ENCODE data around the gene APOA4. TPM values are rescaled to one million over a fixed set of nuclear protein-coding genes. Genes with fewer than 3 reads are reported as not detected.

The APOA4 gene
- total RNA-seq, 4 donors from 2014 or later = 2.6 to 3.5 TPM; not detected in 2

- H3K36me3 ChIP-seq = no peaks in the 10 kb centered on the region
- no peak overlapping the region for H3K4me3 ChIP-seq
- no peak for TF ChIP-seq POLR2A (IDR thresholded peaks at IDR 0.05)
- no peak for TF ChIP-seq CTCF (IDR thresholded peaks at IDR 0.05 in 4 of 5, conservative IDR thresholded peaks at IDR 0.05 in 1 of 5)
- in situ Hi-C loops (cut with MboI; ENCODE audit: low sequenced_read_pairs in 4 of 4) (loop anchor here in 2 of 4 donors (10.0 kb wide), 1 partner anchor 306 kb away; no protein-coding TSS in a partner anchor), intact Hi-C loops (cut with DNase I; ENCODE audit: low total_unique reads) (no loop called here)
- H3K27me3 ChIP-seq = no peaks in the 10 kb centered on the region
- ATAC-seq (no peak), DNase-seq (no peak)
- no peaks in the 10 kb centered on the region for H3K4me1 ChIP-seq
- no peaks in the 10 kb centered on the region for H3K9me3 ChIP-seq
- no peak overlapping the region for H3K27ac ChIP-seq
Observed at GRCh38 chr11:116798368-116798767, 24.7 kb downstream of the APOA4 start.

- H3K4me3 ChIP-seq = no peak overlapping the region
- H3K27me3 ChIP-seq = no peaks in the 10 kb centered on the region
- ATAC-seq = no peak
- H3K4me1 ChIP-seq = no peaks in the 10 kb centered on the region
- DNase-seq = no peak
- in situ Hi-C loops (cut with MboI; ENCODE audit: low sequenced_read_pairs in 4 of 4) (loop anchor here in 2 of 4 donors (10.0 kb wide), 1 partner anchor 307 kb away; no protein-coding TSS in a partner anchor), intact Hi-C loops (cut with DNase I; ENCODE audit: low total_unique reads) (no loop called here)
- no peaks in the 10 kb centered on the region for H3K36me3 ChIP-seq
- H3K27ac ChIP-seq = no peak overlapping the region
- no peaks in the 10 kb centered on the region for H3K9me3 ChIP-seq
- TF ChIP-seq POLR2A (IDR thresholded peaks at IDR 0.05) (no peak), CTCF (IDR thresholded peaks at IDR 0.05 in 4 of 5, conservative IDR thresholded peaks at IDR 0.05 in 1 of 5) (no peak)
Observed at GRCh38 chr11:116797816-116798215, 25.3 kb downstream of the APOA4 start.

- H3K27ac ChIP-seq = no peak overlapping the region
- intact Hi-C loops (cut with DNase I; ENCODE audit: low total_unique reads) (no loop called here), in situ Hi-C loops (cut with MboI; ENCODE audit: low sequenced_read_pairs in 4 of 4) (loop anchor here in 2 of 4 donors (10.0 kb wide), 1 partner anchor 308 kb away; no protein-coding TSS in a partner anchor)
- DNase-seq (no peak), ATAC-seq (no peak)
- H3K4me3 ChIP-seq = no peak overlapping the region
- no peaks in the 10 kb centered on the region for H3K27me3 ChIP-seq
- H3K9me3 ChIP-seq = no peaks in the 10 kb centered on the region
- peaks cover 1 to 2% of the 10 kb centered on the region in 2 donors for H3K4me1 ChIP-seq
- TF ChIP-seq POLR2A (IDR thresholded peaks at IDR 0.05) = no peak
- TF ChIP-seq CTCF (IDR thresholded peaks at IDR 0.05 in 4 of 5, conservative IDR thresholded peaks at IDR 0.05 in 1 of 5) = no peak
- H3K36me3 ChIP-seq = no peaks in the 10 kb centered on the region
Observed at GRCh38 chr11:116796548-116796947, 26.6 kb downstream of the APOA4 start.

- DNase-seq = no peak
- intact Hi-C loops (cut with DNase I; ENCODE audit: low total_unique reads) (no loop called here), in situ Hi-C loops (cut with MboI; ENCODE audit: low sequenced_read_pairs in 4 of 4) (loop anchor here in 3 of 4 donors (5.0 to 10.0 kb wide), 2 partner anchors 310 to 312 kb away; no protein-coding TSS in a partner anchor)
- Histone ChIP-seq H3K36me3 (no peaks in the 10 kb centered on the region), H3K4me1 (peaks cover 4 to 7% of the 10 kb centered on the region in 2 donors), H3K4me3 (no peak overlapping the region), H3K27ac (no peak overlapping the region), H3K27me3 (no peaks in the 10 kb centered on the region), H3K9me3 (no peaks in the 10 kb centered on the region)
- ATAC-seq = no peak
- TF ChIP-seq CTCF (IDR thresholded peaks at IDR 0.05 in 4 of 5, conservative IDR thresholded peaks at IDR 0.05 in 1 of 5) (no peak), POLR2A (IDR thresholded peaks at IDR 0.05) (no peak)
Observed at GRCh38 chr11:116794851-116795250, 28.3 kb downstream of the APOA4 start.

- ATAC-seq (no peak), DNase-seq (no peak)
- in situ Hi-C loops (cut with MboI; ENCODE audit: low sequenced_read_pairs in 4 of 4) (loop anchor here in 3 of 4 donors (5.0 to 10.0 kb wide), 2 partner anchors 311 to 314 kb away; no protein-coding TSS in a partner anchor), intact Hi-C loops (cut with DNase I; ENCODE audit: low total_unique reads) (no loop called here)
- no peak overlapping the region for H3K4me3 ChIP-seq
- peaks cover 4 to 7% of the 10 kb centered on the region in 2 donors for H3K4me1 ChIP-seq
- H3K27me3 ChIP-seq = no peaks in the 10 kb centered on the region
- TF ChIP-seq POLR2A (IDR thresholded peaks at IDR 0.05) = no peak
- TF ChIP-seq CTCF (IDR thresholded peaks at IDR 0.05 in 4 of 5, conservative IDR thresholded peaks at IDR 0.05 in 1 of 5) = no peak
- no peaks in the 10 kb centered on the region for H3K36me3 ChIP-seq
- H3K27ac ChIP-seq = no peak overlapping the region
- no peaks in the 10 kb centered on the region for H3K9me3 ChIP-seq
Observed at GRCh38 chr11:116793772-116794097, 29.4 kb downstream of the APOA4 start.
